NB4 (cell line): ENCODE results near the gene AFF2.

Source experiments
- POLR2A ChIP-seq: IDR thresholded peaks from 2 replicates; pipeline ENCODE4 v1.6.1; 2011; ENCODE audit warnings: mild to moderate bottlenecking; ENCODE audit not compliant: insufficient read length; ENCODE audit errors: extremely low read depth
- TF ChIP-seq, protein P1 (sequence below): IDR thresholded peaks from one replicate; pipeline ENCODE4 v1.5.1; 2012; ENCODE audit warnings: low read depth, low read length
- TF ChIP-seq, protein P2 (sequence below): IDR thresholded peaks from 2 replicates; pipeline ENCODE4 v1.6.1; 2011; ENCODE audit warnings: low read depth, low read length

DNA sequence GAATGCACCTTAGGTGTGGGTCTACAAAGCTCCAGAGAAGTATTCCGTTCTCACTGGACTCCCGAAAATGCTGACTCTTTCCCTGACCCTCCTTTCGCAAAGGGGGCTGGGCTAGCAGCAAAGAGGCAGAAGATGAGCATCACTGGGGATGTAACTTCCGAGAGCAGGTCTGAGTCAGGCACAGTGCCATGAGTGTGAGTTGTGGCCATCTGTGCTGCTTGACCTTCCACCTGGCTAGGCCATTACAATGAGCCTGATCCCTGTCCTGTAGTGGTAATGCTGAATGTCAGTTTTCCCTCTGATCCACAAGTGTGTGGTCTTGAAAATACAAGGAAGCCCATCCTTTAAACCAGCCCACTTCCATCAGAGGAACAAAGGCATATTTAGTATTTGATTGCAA lies 479.4 kb downstream of the AFF2 start:
- TF ChIP-seq, protein P1, sequence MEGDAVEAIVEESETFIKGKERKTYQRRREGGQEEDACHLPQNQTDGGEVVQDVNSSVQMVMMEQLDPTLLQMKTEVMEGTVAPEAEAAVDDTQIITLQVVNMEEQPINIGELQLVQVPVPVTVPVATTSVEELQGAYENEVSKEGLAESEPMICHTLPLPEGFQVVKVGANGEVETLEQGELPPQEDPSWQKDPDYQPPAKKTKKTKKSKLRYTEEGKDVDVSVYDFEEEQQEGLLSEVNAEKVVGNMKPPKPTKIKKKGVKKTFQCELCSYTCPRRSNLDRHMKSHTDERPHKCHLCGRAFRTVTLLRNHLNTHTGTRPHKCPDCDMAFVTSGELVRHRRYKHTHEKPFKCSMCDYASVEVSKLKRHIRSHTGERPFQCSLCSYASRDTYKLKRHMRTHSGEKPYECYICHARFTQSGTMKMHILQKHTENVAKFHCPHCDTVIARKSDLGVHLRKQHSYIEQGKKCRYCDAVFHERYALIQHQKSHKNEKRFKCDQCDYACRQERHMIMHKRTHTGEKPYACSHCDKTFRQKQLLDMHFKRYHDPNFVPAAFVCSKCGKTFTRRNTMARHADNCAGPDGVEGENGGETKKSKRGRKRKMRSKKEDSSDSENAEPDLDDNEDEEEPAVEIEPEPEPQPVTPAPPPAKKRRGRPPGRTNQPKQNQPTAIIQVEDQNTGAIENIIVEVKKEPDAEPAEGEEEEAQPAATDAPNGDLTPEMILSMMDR: no peak
- TF ChIP-seq, protein P2, sequence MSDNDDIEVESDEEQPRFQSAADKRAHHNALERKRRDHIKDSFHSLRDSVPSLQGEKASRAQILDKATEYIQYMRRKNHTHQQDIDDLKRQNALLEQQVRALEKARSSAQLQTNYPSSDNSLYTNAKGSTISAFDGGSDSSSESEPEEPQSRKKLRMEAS: no peak
- TF ChIP-seq POLR2A: no peak
